ENCODE data around the gene MS4A7. TPM values are rescaled to one million over a fixed set of nuclear protein-coding genes. Genes with fewer than 3 reads are reported as not detected.

The MS4A7 gene
- total RNA-seq, 4 donors from 2014 or later: 2.5 to 8.9 (median 7.4) TPM

- TF ChIP-seq CTCF (IDR thresholded peaks at IDR 0.05 in 4 of 5, conservative IDR thresholded peaks at IDR 0.05 in 1 of 5): no peak
- TF ChIP-seq POLR2A (IDR thresholded peaks at IDR 0.05): no peak
- in situ Hi-C loops (cut with MboI; ENCODE audit: low sequenced_read_pairs in 4 of 4) (loop anchor here in 1 of 4 donors (25.0 kb wide), 1 partner anchor 241 kb away; no protein-coding TSS in a partner anchor), intact Hi-C loops (cut with DNase I; ENCODE audit: low total_unique reads) (no loop called here)
- Histone ChIP-seq H3K27me3 (no peaks in the 10 kb centered on the region), H3K27ac (no peak overlapping the region), H3K4me1 (no peaks in the 10 kb centered on the region), H3K9me3 (no peaks in the 10 kb centered on the region), H3K4me3 (no peak overlapping the region), H3K36me3 (no peaks in the 10 kb centered on the region)
- DNase-seq (no peak), ATAC-seq (no peak)
Measured at GRCh38 chr11:60371386-60371785, 6.9 kb upstream of the MS4A7 start.

- Histone ChIP-seq H3K9me3 (no peaks in the 10 kb centered on the region), H3K36me3 (no peaks in the 10 kb centered on the region), H3K4me1 (no peaks in the 10 kb centered on the region), H3K4me3 (no peak overlapping the region), H3K27me3 (no peaks in the 10 kb centered on the region), H3K27ac (no peak overlapping the region)
- intact Hi-C loops (cut with DNase I; ENCODE audit: low total_unique reads) (no loop called here), in situ Hi-C loops (cut with MboI; ENCODE audit: low sequenced_read_pairs in 4 of 4) (loop anchor here in 1 of 4 donors (25.0 kb wide), 1 partner anchor 240 kb away; no protein-coding TSS in a partner anchor)
- TF ChIP-seq CTCF (IDR thresholded peaks at IDR 0.05 in 4 of 5, conservative IDR thresholded peaks at IDR 0.05 in 1 of 5) (no peak), POLR2A (IDR thresholded peaks at IDR 0.05) (no peak)
- DNase-seq: no peak
- no peak for ATAC-seq
Measured at GRCh38 chr11:60371854-60372253, 6.5 kb upstream of the MS4A7 start.

DNA sequence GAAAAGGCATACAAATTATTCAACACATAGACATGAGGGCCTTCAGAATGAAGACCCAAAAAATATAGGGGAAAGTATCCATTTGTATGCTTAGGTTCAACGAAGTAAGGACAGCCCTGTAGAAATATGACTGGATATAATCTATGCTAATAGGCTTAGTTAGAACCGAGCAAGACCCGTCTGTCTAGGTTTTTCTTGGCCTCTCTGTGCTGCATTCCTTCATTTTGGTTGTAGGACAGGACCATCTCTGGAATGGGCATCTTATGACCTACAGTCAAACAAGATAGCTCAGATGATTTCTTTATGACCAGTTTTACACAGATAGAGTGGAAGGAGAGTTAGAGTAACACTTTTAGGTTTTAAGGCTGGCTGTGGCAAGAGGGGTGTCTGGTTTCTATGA lies 5.6 kb upstream of the MS4A7 start:
- ATAC-seq (no peak), DNase-seq (no peak)
- intact Hi-C loops (cut with DNase I; ENCODE audit: low total_unique reads): no loop called here
- TF ChIP-seq POLR2A (IDR thresholded peaks at IDR 0.05): no peak
- TF ChIP-seq CTCF (IDR thresholded peaks at IDR 0.05 in 4 of 5, conservative IDR thresholded peaks at IDR 0.05 in 1 of 5): no peak
- no peaks in the 10 kb centered on the region for H3K4me1 ChIP-seq
- no peaks in the 10 kb centered on the region for H3K36me3 ChIP-seq
- no peaks in the 10 kb centered on the region for H3K27me3 ChIP-seq
- in situ Hi-C loops (cut with MboI; ENCODE audit: low sequenced_read_pairs in 4 of 4): loop anchor here in 1 of 4 donors (25.0 kb wide), 1 partner anchor 240 kb away; no protein-coding TSS in a partner anchor
- no peaks in the 10 kb centered on the region for H3K9me3 ChIP-seq
- H3K27ac ChIP-seq: no peak overlapping the region
- H3K4me3 ChIP-seq: no peak overlapping the region

- ATAC-seq (no peak), DNase-seq (no peak)
- no peaks in the 10 kb centered on the region for H3K9me3 ChIP-seq
- H3K27ac ChIP-seq: no peak overlapping the region
- no peak overlapping the region for H3K4me3 ChIP-seq
- in situ Hi-C loops (cut with MboI; ENCODE audit: low sequenced_read_pairs in 4 of 4): no loop called here
- no peaks in the 10 kb centered on the region for H3K27me3 ChIP-seq
- TF ChIP-seq POLR2A (IDR thresholded peaks at IDR 0.05) (no peak), CTCF (IDR thresholded peaks at IDR 0.05 in 4 of 5, conservative IDR thresholded peaks at IDR 0.05 in 1 of 5) (no peak)
- H3K4me1 ChIP-seq: no peaks in the 10 kb centered on the region
- intact Hi-C loops (cut with DNase I; ENCODE audit: low total_unique reads): no loop called here
- no peaks in the 10 kb centered on the region for H3K36me3 ChIP-seq
Measured at GRCh38 chr11:60375316-60375715, 3.0 kb upstream of the MS4A7 start.

- H3K27ac ChIP-seq: no peak overlapping the region
- no peak for ATAC-seq
- no peak for DNase-seq
- TF ChIP-seq CTCF (IDR thresholded peaks at IDR 0.05 in 4 of 5, conservative IDR thresholded peaks at IDR 0.05 in 1 of 5) (no peak), POLR2A (IDR thresholded peaks at IDR 0.05) (no peak)
- H3K36me3 ChIP-seq: no peaks in the 10 kb centered on the region
- H3K27me3 ChIP-seq: no peaks in the 10 kb centered on the region
- intact Hi-C loops (cut with DNase I; ENCODE audit: low total_unique reads): no loop called here
- H3K9me3 ChIP-seq: no peaks in the 10 kb centered on the region
- in situ Hi-C loops (cut with MboI; ENCODE audit: low sequenced_read_pairs in 4 of 4): no loop called here
- H3K4me1 ChIP-seq: no peaks in the 10 kb centered on the region
- H3K4me3 ChIP-seq: no peak overlapping the region
Measured at GRCh38 chr11:60376601-60377000, 1.7 kb upstream of the MS4A7 start.

Data from gastrocnemius medialis (tissue), 4 donors.